Smooth muscle cell (in vitro differentiated cells): ENCODE measurements around the gene TAF1A. TPM values are rescaled to one million over a fixed set of nuclear protein-coding genes. Genes with fewer than 3 reads are reported as not detected.

Experiments used
- DNase-seq: peaks from one replicate; lab custom pipeline; 2025; ENCODE audit not compliant: unreplicated experiment; lab: John Stamatoyannopoulos, UW
- H2AFZ ChIP-seq: fragments of 200-600 bp; sonication (generic); 2 replicates; pipeline ENCODE4 v1.6.0; 2016; ENCODE audit warnings: antibody characterized with exemption, low read depth, mild to moderate bottlenecking
- H3F3A ChIP-seq: fragments of 200-600 bp; sonication (generic); 2 replicates; pipeline ENCODE4 v1.6.0; 2017; ENCODE audit warnings: antibody characterized with exemption, low read depth
- H3K27ac ChIP-seq: fragments of 200-600 bp; sonication (generic); 2 replicates; pipeline ENCODE4 v1.5.1; 2016; ENCODE audit warnings: low read depth, mild to moderate bottlenecking
- H3K27me3 ChIP-seq: fragments of 200-600 bp; sonication (generic); 2 replicates; pipeline ENCODE4 v1.6.1; 2016; ENCODE audit warnings: low read depth, mild to moderate bottlenecking
- H3K36me3 ChIP-seq: fragments of 200-600 bp; sonication (generic); 2 replicates; pipeline ENCODE4 v1.5.1; 2016; ENCODE audit warnings: low read depth
- H3K4me1 ChIP-seq: fragments of 200-600 bp; sonication (generic); 2 replicates; pipeline ENCODE4 v1.5.1; 2016; ENCODE audit warnings: low read depth
- H3K4me2 ChIP-seq: fragments of 200-600 bp; sonication (generic); 2 replicates; pipeline ENCODE4 v1.6.0; 2016; ENCODE audit warnings: mild to moderate bottlenecking
- H3K4me3 ChIP-seq: fragments of 200-600 bp; sonication (generic); 2 replicates; pipeline ENCODE4 v1.5.1; 2016; ENCODE audit warnings: mild to moderate bottlenecking
- H3K79me2 ChIP-seq: fragments of 200-600 bp; sonication (generic); 2 replicates; pipeline ENCODE4 v1.6.0; 2016; ENCODE audit warnings: low read depth, mild to moderate bottlenecking
- H3K9ac ChIP-seq: fragments of 200-600 bp; sonication (generic); 2 replicates; pipeline ENCODE4 v1.6.0; 2016; ENCODE audit warnings: low read depth
- H3K9me3 ChIP-seq: fragments of 200-600 bp; sonication (generic); replicated peaks from 2 replicates; pipeline ENCODE4 v1.5.1; 2016; ENCODE audit warnings: low read depth
- H4K20me1 ChIP-seq: fragments of 200-600 bp; sonication (generic); 2 replicates; pipeline ENCODE4 v1.6.0; 2016; ENCODE audit warnings: low read depth
- CTCF ChIP-seq: fragments of 200-600 bp; sonication (generic); IDR thresholded peaks from 2 replicates; pipeline ENCODE4 v1.5.1; 2017; ENCODE audit warnings: borderline replicate concordance, mild to moderate bottlenecking, antibody characterized with exemption; ENCODE audit not compliant: insufficient read depth, poor library complexity, severe bottlenecking
- WGBS: methylation state at CpG from one replicate; pipeline ENCODE4 v1.1.7; 2016; ENCODE audit warnings: low lambda C conversion rate; 5-methylcytosine and 5-hydroxymethylcytosine counted together
- polyA plus RNA-seq: library from polyadenylated mRNA; unstranded; fragments of >200 nt; fragmentation: Nextera tagmentation; extraction: Ambion mirVana; gene quantifications from 2 replicates; pipeline ENCODE4 v1.2.1, GENCODE V29; 2016
- total RNA-seq: library from RNA; depleted of rRNA; stranded (reverse); fragments of >200 nt; gene quantifications from 2 replicates; pipeline ENCODE4 v1.2.3, GENCODE V29; 2014

Gene TAF1A
- 7.4 and 10.6 TPM in 2 replicates for total RNA-seq
- polyA plus RNA-seq: 5.1 and 6.2 TPM in 2 replicates

- H3K4me2 ChIP-seq: peak within 1 kb of the TSS; percentile 95
- H3K36me3 ChIP-seq: no peaks in the 10 kb centered on the region
- no peaks in the 10 kb centered on the region for H3K9me3 ChIP-seq
- peak within 1 kb of the TSS; percentile 64 for H3K9ac ChIP-seq
- peak; percentile 23 for DNase-seq
- peak within 1 kb of the TSS; percentile 89 for H3K4me3 ChIP-seq
- peak within 1 kb of the TSS; percentile 99 for H2AFZ ChIP-seq
- no peak for TF ChIP-seq CTCF
- no peaks in the 10 kb centered on the region for H4K20me1 ChIP-seq
- peak within 1 kb of the TSS; percentile 57 for H3K27ac ChIP-seq
- H3K79me2 ChIP-seq: peaks cover 19% of the 10 kb centered on the region
- no peaks in the 10 kb centered on the region for H3K27me3 ChIP-seq
- peaks cover 17% of the 10 kb centered on the region for H3K4me1 ChIP-seq
- WGBS: 1% methylated on average over 41 of the region's 41 CpGs
- H3F3A ChIP-seq: no peaks in the 10 kb centered on the region
Measured at GRCh38 chr1:222589462-222590302, at the start of gene TAF1A. TSS of gene TAF1A (minus strand) at chr1:222589933.

GRCh38 chr1:222634180-222635013 lies 44.7 kb upstream of the TAF1A start:
- H3K9me3 ChIP-seq: no peaks in the 10 kb centered on the region
- peak; percentile 94 for TF ChIP-seq CTCF

GRCh38 chr1:222632749-222633148 lies 43.0 kb upstream of the TAF1A start:
- H3K36me3 ChIP-seq: peaks cover 7% of the 10 kb centered on the region
- H3K79me2 ChIP-seq: no peaks in the 10 kb centered on the region
- H3K4me3 ChIP-seq: no peak overlapping the region
- no peak for TF ChIP-seq CTCF
- WGBS: 89% methylated on average over 2 of the region's 2 CpGs
- H3K4me1 ChIP-seq: no peaks in the 10 kb centered on the region
- H3K4me2 ChIP-seq: no peak overlapping the region
- H3F3A ChIP-seq: no peaks in the 10 kb centered on the region
- no peak overlapping the region for H3K9ac ChIP-seq
- no peak for DNase-seq
- H3K9me3 ChIP-seq: no peaks in the 10 kb centered on the region
- no peak overlapping the region for H2AFZ ChIP-seq
- H3K27ac ChIP-seq: no peak overlapping the region
- H4K20me1 ChIP-seq: no peaks in the 10 kb centered on the region
- H3K27me3 ChIP-seq: no peaks in the 10 kb centered on the region

More at GRCh38 chr1:222634180-222635013, 44.7 kb upstream of the TAF1A start:
- no peak for DNase-seq
- whole genome bisulfite sequencing: 50% methylated on average over 7 of the region's 7 CpGs
- no peaks in the 10 kb centered on the region for H4K20me1 ChIP-seq
- H3K9ac ChIP-seq: no peak overlapping the region
- H3K36me3 ChIP-seq: no peaks in the 10 kb centered on the region
- H3K4me2 ChIP-seq: no peak overlapping the region
- no peak overlapping the region for H3K27ac ChIP-seq
- H3K27me3 ChIP-seq: no peaks in the 10 kb centered on the region
- no peaks in the 10 kb centered on the region for H3F3A ChIP-seq
- no peaks in the 10 kb centered on the region for H3K4me1 ChIP-seq
- no peak overlapping the region for H3K4me3 ChIP-seq
- H2AFZ ChIP-seq: no peak overlapping the region
- no peaks in the 10 kb centered on the region for H3K79me2 ChIP-seq
